Regular cardiac myocyte (primary cell): ENCODE data around the gene TEKT2. TPM values are rescaled to one million over a fixed set of nuclear protein-coding genes. Genes with fewer than 3 reads are reported as not detected.

Experiments used
- total RNA-seq: library from RNA; depleted of rRNA; stranded (reverse); fragments of >200 nt; gene quantifications from 2 replicates; pipeline ENCODE4 v1.2.3, GENCODE V29; 2014

Gene TEKT2
- total RNA-seq = 0.28 TPM in 1 of 2 replicates, not detected in the other

DNA sequence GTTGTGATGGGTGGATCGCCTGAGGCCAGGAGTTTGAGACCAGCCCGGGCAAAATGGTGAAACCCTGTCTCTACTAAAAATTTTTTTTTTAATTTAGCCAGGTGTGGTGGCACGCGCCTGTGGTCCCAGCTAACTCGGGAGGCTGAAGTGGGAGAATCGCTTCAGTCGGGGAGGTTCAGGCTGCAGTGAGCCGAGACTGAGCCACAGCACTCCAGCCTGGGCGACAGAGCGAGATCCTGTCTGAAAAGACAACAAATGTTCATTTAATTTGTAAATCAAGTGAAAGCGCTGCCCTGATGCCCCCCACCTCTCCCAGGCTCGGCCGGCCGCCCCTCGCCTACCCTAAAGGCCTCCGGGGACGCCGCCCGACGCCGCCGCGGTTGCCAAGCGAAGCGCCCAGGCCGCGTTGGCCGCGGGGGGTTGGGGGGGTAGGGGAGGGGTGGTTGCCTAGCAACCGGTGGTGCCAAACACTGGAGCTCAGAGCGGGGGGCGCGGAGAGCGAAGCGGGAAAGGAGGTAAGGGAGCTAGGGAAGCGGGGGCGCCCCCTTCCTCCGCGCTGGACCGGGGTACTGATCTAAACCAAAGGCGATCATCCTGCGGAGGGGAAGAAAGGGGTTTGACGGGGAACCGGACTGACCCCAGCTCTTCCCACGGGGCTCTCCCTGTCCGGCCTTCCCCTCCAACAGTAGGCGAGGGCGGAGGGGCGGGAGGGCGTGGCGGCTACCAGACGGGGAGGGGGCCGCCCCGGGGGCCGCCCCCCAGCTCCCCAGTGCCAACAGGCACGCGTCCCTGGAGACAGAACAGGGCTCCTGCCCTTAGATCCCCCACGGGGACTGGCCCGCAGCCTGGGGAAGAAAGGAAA is at the start of gene TEKT2:
Gene TEKT2 (plus strand): TSS at position 460 of the 862 bp plus-strand sequence. CDS start 828 bp downstream, outside the sequence.

GRCh38 chr1:36088577-36089392 is 4.9 kb downstream of the TEKT2 start, which contains the start of gene ADPRS:
Gene ADPRS (plus strand): TSS chr1:36088892. CDS start chr1:36088905, 13 bp downstream.

GRCh38 chr1:36125129-36125991 is 41.5 kb downstream of the TEKT2 start, which contains the start of gene COL8A2:
Gene COL8A2 (minus strand): TSS chr1:36125222. CDS start chr1:36100242, 24,980 bp downstream.

Other genes starting within 250 kb of the TEKT2 start
- gene AGO1, start 200.9 kb upstream of the TEKT2 start, total RNA-seq = 8.2 and 15.9 TPM in 2 replicates
- gene AGO3, start 153.0 kb upstream of the TEKT2 start, total RNA-seq = 9.4 and 11.6 TPM in 2 replicates
- 38.7 and 39.7 TPM in 2 replicates for gene ADPRS, start 4.8 kb downstream of the TEKT2 start, total RNA-seq
- gene COL8A2, start 41.1 kb downstream of the TEKT2 start, total RNA-seq = 0.58 and 2.0 TPM in 2 replicates
- gene TRAPPC3, start 65.4 kb downstream of the TEKT2 start, total RNA-seq = 103 and 114 TPM in 2 replicates
- gene MAP7D1, start 72.1 kb downstream of the TEKT2 start, total RNA-seq = 62.0 and 90.5 TPM in 2 replicates
- 67.9 and 150 TPM in 2 replicates for gene THRAP3, start 140.3 kb downstream of the TEKT2 start, total RNA-seq
- gene SH3D21, start 222.3 kb downstream of the TEKT2 start, total RNA-seq = 3.6 and 8.5 TPM in 2 replicates
- 126 and 177 TPM in 2 replicates for gene EVA1B, start 239.6 kb downstream of the TEKT2 start, total RNA-seq